B cell (primary cell): ENCODE measurements around the gene PRIMPOL. TPM values are rescaled to one million over a fixed set of nuclear protein-coding genes. Genes with fewer than 3 reads are reported as not detected.

Source experiments
- ATAC-seq: fragments of 200-7000 bp; cut with Tn5 transposase; one replicate; pipeline ENCODE4 v1.10.0; 2021; ENCODE audit warnings: low read depth, mild to moderate bottlenecking, moderate number of reproducible peaks, moderate library complexity
- CTCF ChIA-PET: fragments of 350-600 bp; sonication (Branson Sonifier 250); formaldehyde crosslinking; loops from one replicate; lab custom pipeline; 2021; ENCODE audit warnings: antibody characterized with exemption, inconsistent platforms; lab: Charles Lee
- POLR2A ChIA-PET: fragments of 350-600 bp; sonication (Branson Sonifier 250); formaldehyde crosslinking; loops from one replicate; lab custom pipeline; 2021; ENCODE audit warnings: antibody characterized with exemption; lab: Charles Lee
- DNase-seq: peaks from one replicate; pipeline ENCODE4 v3.0.0; 2013
- H2AFZ ChIP-seq: 2 replicates; pipeline ENCODE4 v1.6.1; 2012; ENCODE audit warnings: mild to moderate bottlenecking, low read depth, low read length; ENCODE audit not compliant: insufficient read depth, poor library complexity, severe bottlenecking
- H3K27ac ChIP-seq, 2 donors: 1 replicate in 1 of 2; 2 replicates in 1 of 2; pipeline ENCODE4 v1.5.1; 2012 to 2013; ENCODE audit warnings: low read length in 2 of 2, mild to moderate bottlenecking in 2 of 2, moderate library complexity in 1 of 2
- H3K27me3 ChIP-seq, 4 experiments: fragments of 200-600 bp in 1 of 4; sonication (generic) in 1 of 4; replicated peaks in 1 of 4; 1 replicate in 2 of 4; 2 replicates in 2 of 4; pipeline versions ENCODE4 v1.6.1 to v1.7.0; 2013 to 2016; ENCODE audit warnings: low read length in 3 of 4, mild to moderate bottlenecking in 2 of 4, mixed read lengths in 1 of 4, moderate library complexity in 1 of 4; ENCODE audit not compliant: insufficient read depth in 4 of 4, control insufficient read depth in 3 of 4; ENCODE audit errors: control extremely low read depth in 1 of 4
- H3K36me3 ChIP-seq, 2 experiments: replicated peaks in 1 of 2; 1 replicate in 1 of 2; 2 replicates in 1 of 2; pipeline versions ENCODE4 v1.6.1 to v1.7.1; 2013; ENCODE audit warnings: low read length in 1 of 2; ENCODE audit not compliant: insufficient read depth in 2 of 2, control insufficient read depth in 1 of 2; ENCODE audit errors: control extremely low read depth in 1 of 2, extremely low read depth in 1 of 2
- H3K4me1 ChIP-seq, 2 donors: fragments of 200-600 bp in 1 of 2; sonication (generic) in 1 of 2; 1 replicate in 1 of 2; 2 replicates in 1 of 2; pipeline versions ENCODE4 v1.5.1 to v1.6.1; 2013 to 2017; ENCODE audit warnings: low read length in 2 of 2; ENCODE audit not compliant: control insufficient read depth in 2 of 2, insufficient read depth in 2 of 2
- H3K4me2 ChIP-seq: replicated peaks from 2 replicates; pipeline ENCODE3; 2012; ENCODE audit warnings: mild to moderate bottlenecking, low read depth, low read length; ENCODE audit not compliant: poor library complexity, severe bottlenecking
- H3K4me3 ChIP-seq, 5 experiments: fragments of 200-600 bp in 1 of 5; sonication (generic) in 1 of 5; 1 replicate in 3 of 5; 2 replicates in 2 of 5; pipeline versions ENCODE4 v1.5.1 to v1.7.0; 2011 to 2016; ENCODE audit warnings: low read length in 4 of 5, mild to moderate bottlenecking in 4 of 5, low read depth in 2 of 5, control low read depth in 1 of 5, moderate library complexity in 1 of 5; ENCODE audit not compliant: insufficient read depth in 1 of 5; ENCODE audit errors: control extremely low read depth in 1 of 5, extremely low read depth in 1 of 5
- H3K79me2 ChIP-seq: fragments of 200-600 bp; sonication (generic); one replicate; pipeline ENCODE4 v1.6.0; 2016; ENCODE audit warnings: low read length; ENCODE audit not compliant: control insufficient read depth, insufficient read depth
- H3K9ac ChIP-seq: fragments of 200-600 bp; sonication (generic); 2 replicates; pipeline ENCODE4 v1.6.1; 2017; ENCODE audit warnings: mild to moderate bottlenecking, low read length, moderate library complexity
- H3K9me3 ChIP-seq, 3 donors: one replicate each; pipeline versions ENCODE4 v1.6.1 to v1.7.1; 2013; ENCODE audit warnings: low read length in 2 of 3; ENCODE audit not compliant: control insufficient read depth in 2 of 3, insufficient read depth in 1 of 3; ENCODE audit errors: control extremely low read depth in 1 of 3
- H4K20me1 ChIP-seq: 2 replicates; pipeline ENCODE4 v1.6.0; 2012; ENCODE audit warnings: mild to moderate bottlenecking, low read length; ENCODE audit not compliant: insufficient read depth, control insufficient read depth, poor library complexity, severe bottlenecking
- H3K27ac Mint-ChIP-seq: one replicate; pipeline ENCODE4 v1.8.0; 2021; ENCODE audit warnings: mixed read lengths
- H3K27me3 Mint-ChIP-seq: one replicate; pipeline ENCODE4 v1.8.0; 2021; ENCODE audit warnings: mixed read lengths
- H3K4me1 Mint-ChIP-seq: one replicate; pipeline ENCODE4 v1.8.0; 2021; ENCODE audit warnings: mixed read lengths
- H3K4me3 Mint-ChIP-seq: one replicate; pipeline ENCODE4 v1.8.0; 2021; ENCODE audit warnings: mixed read lengths
- H3K9me3 Mint-ChIP-seq: one replicate; pipeline ENCODE4 v1.8.0; 2022; ENCODE audit warnings: mixed read lengths; ENCODE audit not compliant: insufficient read depth
- EZH2 ChIP-seq: IDR thresholded peaks from 2 replicates; pipeline ENCODE4 v1.6.1; 2012; ENCODE audit warnings: borderline replicate concordance, low read depth, mild to moderate bottlenecking, moderate library complexity, low read length; ENCODE audit not compliant: insufficient read depth, poor library complexity, severe bottlenecking
- WGBS: methylation state at CpG from one replicate; pipeline ENCODE4 v1.1.5; 2013; ENCODE audit warnings: missing lambda C conversion rate; ENCODE audit not compliant: insufficient coverage; 5-methylcytosine and 5-hydroxymethylcytosine counted together
- intact Hi-C: fragments of 100-400 bp; cut with micrococcal nuclease; formaldehyde crosslinking; loops from one replicate; pipeline ENCODE4 v1.10.0; 2022
- polyA plus RNA-seq: library from polyadenylated mRNA; depleted of rRNA; stranded (reverse); fragments of >200 nt; gene quantifications from 2 replicates; pipeline ENCODE4 v1.2.3, GENCODE V29; 2012
- total RNA-seq, 2 donors: library from RNA; stranded (reverse); fragments of 120-200 nt in 1 of 2; gene quantifications; 1 replicate in 1 of 2; 2 replicates in 1 of 2; pipeline versions ENCODE4 v1.2.3 to v1.2.4, GENCODE V29; 2013 to 2022
- TF ChIP-seq, protein P1 (sequence below): fragments of 200-600 bp; IDR thresholded peaks from one replicate; pipeline ENCODE4 v1.8.0; 2022; ENCODE audit warnings: antibody characterized with exemption, mild to moderate bottlenecking

Gene PRIMPOL
- total and polyA plus RNA-seq, 2 donors (not counting 1 experiment from before 2014, with no cell fraction given) = 15.4 to 16.3 TPM

- ChIA-PET CTCF (interaction anchor here (1.2 kb wide), 1 partner anchor 9 kb away, joined by 3 read pairs; no protein-coding TSS in a partner anchor), POLR2A (no interaction called here)
- Histone ChIP-seq H3K4me1 (peaks cover 12 to 13% of the 10 kb centered on the region in 2 donors), H3K36me3 (peaks cover 0 to 2% of the 10 kb centered on the region in 2 experiments), H2AFZ (no peak overlapping the region), H3K27ac (no peak overlapping the region), H3K4me3 (no peak overlapping the region), H3K9me3 (no peaks in the 10 kb centered on the region), H3K79me2 (peaks cover 10% of the 10 kb centered on the region), H3K27me3 (no peaks in the 10 kb centered on the region), H4K20me1 (no peaks in the 10 kb centered on the region), H3K9ac (no peak overlapping the region), H3K4me2 (no peak overlapping the region)
- DNase-seq (no peak), ATAC-seq (no peak)
- Mint-ChIP-seq H3K27me3 (no peaks in the 10 kb centered on the region), H3K4me1 (peaks cover 22% of the 10 kb centered on the region), H3K27ac (no peak overlapping the region), H3K4me3 (no peak overlapping the region), H3K9me3 (no peaks in the 10 kb centered on the region)
- intact Hi-C loops = no loop called here
- no CpG with 5 or more reads among the region's 2 CpGs for WGBS
- TF ChIP-seq, protein P1, sequence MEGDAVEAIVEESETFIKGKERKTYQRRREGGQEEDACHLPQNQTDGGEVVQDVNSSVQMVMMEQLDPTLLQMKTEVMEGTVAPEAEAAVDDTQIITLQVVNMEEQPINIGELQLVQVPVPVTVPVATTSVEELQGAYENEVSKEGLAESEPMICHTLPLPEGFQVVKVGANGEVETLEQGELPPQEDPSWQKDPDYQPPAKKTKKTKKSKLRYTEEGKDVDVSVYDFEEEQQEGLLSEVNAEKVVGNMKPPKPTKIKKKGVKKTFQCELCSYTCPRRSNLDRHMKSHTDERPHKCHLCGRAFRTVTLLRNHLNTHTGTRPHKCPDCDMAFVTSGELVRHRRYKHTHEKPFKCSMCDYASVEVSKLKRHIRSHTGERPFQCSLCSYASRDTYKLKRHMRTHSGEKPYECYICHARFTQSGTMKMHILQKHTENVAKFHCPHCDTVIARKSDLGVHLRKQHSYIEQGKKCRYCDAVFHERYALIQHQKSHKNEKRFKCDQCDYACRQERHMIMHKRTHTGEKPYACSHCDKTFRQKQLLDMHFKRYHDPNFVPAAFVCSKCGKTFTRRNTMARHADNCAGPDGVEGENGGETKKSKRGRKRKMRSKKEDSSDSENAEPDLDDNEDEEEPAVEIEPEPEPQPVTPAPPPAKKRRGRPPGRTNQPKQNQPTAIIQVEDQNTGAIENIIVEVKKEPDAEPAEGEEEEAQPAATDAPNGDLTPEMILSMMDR = no peak
- no peak for TF ChIP-seq EZH2
Observed at GRCh38 chr4:184653650-184654049, 4.1 kb downstream of the PRIMPOL start.

- Mint-ChIP-seq H3K4me3 (no peak overlapping the region), H3K27me3 (no peaks in the 10 kb centered on the region), H3K4me1 (peaks cover 12% of the 10 kb centered on the region), H3K9me3 (no peaks in the 10 kb centered on the region), H3K27ac (no peak overlapping the region)
- Histone ChIP-seq H3K4me2 (no peak overlapping the region), H3K4me3 (no peak overlapping the region), H3K79me2 (no peaks in the 10 kb centered on the region), H2AFZ (no peak overlapping the region), H3K9ac (no peak overlapping the region), H3K27me3 (no peaks in the 10 kb centered on the region), H3K4me1 (peaks cover 3 to 5% of the 10 kb centered on the region in 2 donors), H3K36me3 (peaks cover 4 to 5% of the 10 kb centered on the region in 2 experiments), H3K9me3 (no peaks in the 10 kb centered on the region), H3K27ac (no peak overlapping the region), H4K20me1 (no peaks in the 10 kb centered on the region)
- 98% methylated on average over 4 of the region's 8 CpGs for WGBS
- POLR2A ChIA-PET = no interaction called here
- ATAC-seq = no peak
- DNase-seq = no peak
- CTCF ChIA-PET = no interaction called here
- intact Hi-C loops = no loop called here
- TF ChIP-seq EZH2 = no peak
- TF ChIP-seq, protein P1 = no peak
Observed at GRCh38 chr4:184655889-184656869, 6.6 kb downstream of the PRIMPOL start.
